GM23248 (cell line): Measurements from ENCODE around the gene SGPL1. TPM values are rescaled to one million over a fixed set of nuclear protein-coding genes. Genes with fewer than 3 reads are reported as not detected.

Source experiments
- DNase-seq: peaks from one replicate; pipeline ENCODE4 v3.0.0-alpha.2; 2015
- H2AFZ ChIP-seq: fragments of 200-600 bp; sonication (generic); 2 replicates; pipeline ENCODE4 v1.6.1; 2016; ENCODE audit warnings: antibody characterized with exemption
- H3F3A ChIP-seq: fragments of 200-600 bp; sonication (generic); 2 replicates; pipeline ENCODE4 v1.6.1; 2016; ENCODE audit warnings: mild to moderate bottlenecking, antibody characterized with exemption, mixed run types; ENCODE audit not compliant: insufficient read depth
- H3K27ac ChIP-seq: fragments of 200-600 bp; sonication (generic); 2 replicates; pipeline ENCODE4 v1.5.1; 2016; ENCODE audit warnings: mild to moderate bottlenecking
- H3K27me3 ChIP-seq: fragments of 200-600 bp; sonication (generic); replicated peaks from 2 replicates; pipeline ENCODE4 v1.6.1; 2016; ENCODE audit warnings: mild to moderate bottlenecking; ENCODE audit not compliant: insufficient read depth
- H3K36me3 ChIP-seq: fragments of 200-600 bp; sonication (generic); 2 replicates; pipeline ENCODE4 v1.6.1; 2016; ENCODE audit warnings: low read depth, mild to moderate bottlenecking
- H3K4me1 ChIP-seq: fragments of 200-600 bp; sonication (generic); 2 replicates; pipeline ENCODE4 v1.6.1; 2016; ENCODE audit warnings: mild to moderate bottlenecking; ENCODE audit not compliant: insufficient read depth
- H3K4me2 ChIP-seq: fragments of 200-600 bp; sonication (generic); one replicate; pipeline ENCODE4 v1.6.1; 2016; ENCODE audit warnings: mild to moderate bottlenecking; ENCODE audit not compliant: unreplicated experiment
- H3K4me3 ChIP-seq: fragments of 200-600 bp; sonication (generic); 2 replicates; pipeline ENCODE4 v1.5.1; 2016; ENCODE audit warnings: mild to moderate bottlenecking
- H3K79me2 ChIP-seq: fragments of 200-600 bp; sonication (generic); 2 replicates; pipeline ENCODE4 v1.6.1; 2016; ENCODE audit warnings: mild to moderate bottlenecking; ENCODE audit not compliant: insufficient read depth
- H3K9ac ChIP-seq: fragments of 200-600 bp; sonication (generic); 2 replicates; pipeline ENCODE4 v1.6.1; 2016; ENCODE audit warnings: mild to moderate bottlenecking
- H3K9me2 ChIP-seq: fragments of 200-600 bp; sonication (generic); 2 replicates; pipeline ENCODE4 v1.6.1; 2016; ENCODE audit warnings: mixed run types, mild to moderate bottlenecking, moderate library complexity; ENCODE audit not compliant: insufficient read depth
- H3K9me3 ChIP-seq: fragments of 200-600 bp; sonication (generic); one replicate; pipeline ENCODE4 v1.6.1; 2017; ENCODE audit warnings: low read depth
- H4K20me1 ChIP-seq: fragments of 200-600 bp; sonication (generic); 2 replicates; pipeline ENCODE4 v1.6.0; 2016; ENCODE audit not compliant: insufficient read depth
- EZH2 ChIP-seq: fragments of 200-600 bp; sonication (generic); IDR thresholded peaks from 2 replicates; pipeline ENCODE4 v1.6.1; 2018; ENCODE audit warnings: antibody characterized with exemption, mild to moderate bottlenecking; ENCODE audit not compliant: insufficient read depth, poor library complexity, severe bottlenecking
- EZH2phosphoT487 ChIP-seq: fragments of 200-600 bp; sonication (generic); IDR thresholded peaks from 2 replicates; pipeline ENCODE4 v1.6.1; 2018; ENCODE audit warnings: antibody characterized with exemption, moderate library complexity, mild to moderate bottlenecking, low read depth; ENCODE audit not compliant: insufficient read depth
- WGBS, 2 experiments: methylation state at CpG; one replicate each; pipeline ENCODE4 v1.1.6; 2015 to 2017; ENCODE audit warnings: low lambda C conversion rate in 2 of 2, low coverage in 1 of 2; ENCODE audit errors: missing lambda C conversion rate in 2 of 2; 5-methylcytosine and 5-hydroxymethylcytosine counted together
- in situ Hi-C: fragments of 300-500 bp; cut with MboI; formaldehyde crosslinking; loops from 2 replicates; pipeline ENCODE4 v1.15.0; 2020
- polyA plus RNA-seq: library from polyadenylated mRNA; unstranded; fragments of >200 nt; fragmentation: Nextera tagmentation; extraction: Ambion mirVana; gene quantifications from 2 replicates; pipeline ENCODE4 v1.2.1, GENCODE V29; 2016
- total RNA-seq: library from RNA; depleted of rRNA; stranded (reverse); fragments of >200 nt; shearing (Covaris generic); gene quantifications from 2 replicates; pipeline ENCODE4 v1.2.3, GENCODE V29; 2014

Gene SGPL1
- total and polyA plus RNA-seq, 2 experiments from 2014 or later: 18.2 to 27.5 TPM

GRCh38 chr10:70780772-70781171 lies 35.0 kb upstream of the SGPL1 start:
- Histone ChIP-seq H3K4me3 (no peak overlapping the region), H3K9me2 (no peaks in the 10 kb centered on the region), H3K27me3 (no peaks in the 10 kb centered on the region; the same call in 1 of the 2 replicates), H3K4me2 (no peak overlapping the region), H3K4me1 (no peaks in the 10 kb centered on the region), H3K9ac (no peak overlapping the region), H2AFZ (no peak overlapping the region), H4K20me1 (no peaks in the 10 kb centered on the region), H3K36me3 (no peaks in the 10 kb centered on the region), H3K27ac (no peak overlapping the region), H3K79me2 (no peaks in the 10 kb centered on the region), H3F3A (no peaks in the 10 kb centered on the region), H3K9me3 (no peaks in the 10 kb centered on the region)
- WGBS, 2 experiments: 84 to 90% methylated on average over 4 of the region's 4 CpGs
- TF ChIP-seq EZH2 (no peak), EZH2phosphoT487 (no peak)
- in situ Hi-C loops: no loop called here
- no peak for DNase-seq

- Histone ChIP-seq H2AFZ (no peak overlapping the region), H3K9me2 (no peaks in the 10 kb centered on the region), H3K9ac (no peak overlapping the region), H3K9me3 (no peaks in the 10 kb centered on the region), H3K27me3 (no peaks in the 10 kb centered on the region; the same call in 1 of the 2 replicates), H3K4me2 (no peak overlapping the region), H4K20me1 (no peaks in the 10 kb centered on the region), H3K79me2 (no peaks in the 10 kb centered on the region), H3K4me1 (no peaks in the 10 kb centered on the region), H3K27ac (no peak overlapping the region), H3F3A (no peaks in the 10 kb centered on the region), H3K36me3 (no peaks in the 10 kb centered on the region), H3K4me3 (no peak overlapping the region)
- in situ Hi-C loops: no loop called here
- TF ChIP-seq EZH2 (no peak), EZH2phosphoT487 (no peak)
- WGBS, 2 experiments: 76 to 80% methylated on average over 6 to 8 of the region's 8 CpGs
- DNase-seq: no peak
Observed at GRCh38 chr10:70781461-70782051, 34.2 kb upstream of the SGPL1 start.

GRCh38 chr10:70782086-70782745 lies 33.5 kb upstream of the SGPL1 start:
- DNase-seq: no peak
- H3K9me3 ChIP-seq: no peaks in the 10 kb centered on the region
- H3K36me3 ChIP-seq: no peaks in the 10 kb centered on the region
- H3K9me2 ChIP-seq: no peaks in the 10 kb centered on the region
- no peaks in the 10 kb centered on the region for H4K20me1 ChIP-seq
- no peak overlapping the region for H3K4me2 ChIP-seq
- no peaks in the 10 kb centered on the region for H3F3A ChIP-seq
- H3K4me3 ChIP-seq: no peak overlapping the region
- no peak overlapping the region for H3K9ac ChIP-seq
- no peaks in the 10 kb centered on the region; the same call in 1 of the 2 replicates for H3K27me3 ChIP-seq
- 0 out of 2 replicates have a peak, but pooled peaks cover 5% of the 10 kb centered on the region for H3K4me1 ChIP-seq
- H2AFZ ChIP-seq: no peak overlapping the region
- no peaks in the 10 kb centered on the region for H3K79me2 ChIP-seq
- no peak for TF ChIP-seq EZH2
- no peak for TF ChIP-seq EZH2phosphoT487
- H3K27ac ChIP-seq: no peak overlapping the region
- 56 to 58% methylated on average over 4 of the region's 4 CpGs for WGBS, 2 experiments
- in situ Hi-C loops: no loop called here

- H2AFZ ChIP-seq: no peak overlapping the region
- no peaks in the 10 kb centered on the region for H4K20me1 ChIP-seq
- no peaks in the 10 kb centered on the region for H3F3A ChIP-seq
- no peak overlapping the region for H3K27ac ChIP-seq
- H3K36me3 ChIP-seq: no peaks in the 10 kb centered on the region
- TF ChIP-seq EZH2phosphoT487: no peak
- no peak for TF ChIP-seq EZH2
- DNase-seq: no peak
- H3K79me2 ChIP-seq: no peaks in the 10 kb centered on the region
- WGBS, 2 experiments: 70 to 71% methylated on average over 11 of the region's 11 CpGs
- in situ Hi-C loops: no loop called here
- H3K4me2 ChIP-seq: no peak overlapping the region
- no peak overlapping the region for H3K9ac ChIP-seq
- H3K4me1 ChIP-seq: 0 out of 2 replicates have a peak, but pooled peaks cover 6% of the 10 kb centered on the region
- no peaks in the 10 kb centered on the region for H3K9me2 ChIP-seq
- no peaks in the 10 kb centered on the region; the same call in 1 of the 2 replicates for H3K27me3 ChIP-seq
- no peaks in the 10 kb centered on the region for H3K9me3 ChIP-seq
- no peak overlapping the region for H3K4me3 ChIP-seq
Observed at GRCh38 chr10:70782746-70783680, 32.7 kb upstream of the SGPL1 start.
